Amniotic stem cell (primary cell): Measurements from ENCODE around the gene BMP7.

Experiments
- DNase-seq: peaks from one replicate; lab custom pipeline; 2025; lab: John Stamatoyannopoulos, UW

The BMP7 gene

GRCh38 chr20:57266291-57267157, at the start of gene BMP7:
BMP7 (minus strand) TSS chr20:57266641; CDS start chr20:57266122, 519 bp downstream.
- no peak for DNase-seq

DNA sequence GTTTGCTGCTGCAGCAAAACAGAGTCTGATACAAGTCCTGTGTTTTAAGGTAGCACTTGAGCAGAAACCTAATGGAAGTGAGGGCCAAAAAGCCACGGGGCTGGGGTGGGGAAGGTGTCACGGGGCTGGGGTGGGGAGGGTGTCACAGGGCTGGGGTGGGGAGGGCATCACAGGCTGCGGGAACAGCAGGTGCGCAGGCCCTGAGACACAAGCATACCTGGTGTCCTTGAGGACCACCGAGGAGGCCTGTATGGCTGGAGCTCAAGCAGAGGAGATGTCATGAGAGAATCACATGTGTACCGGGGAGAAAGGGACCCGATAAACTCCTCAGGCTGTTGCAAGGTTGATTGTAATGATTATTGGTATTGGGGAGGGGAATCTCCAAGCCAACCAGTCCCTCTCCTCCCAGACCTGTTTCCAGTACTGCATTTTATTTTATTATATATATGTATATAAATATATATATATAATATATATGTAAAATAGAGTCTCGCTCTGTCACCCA, 49.6 kb upstream of the BMP7 start:
- DNase-seq, result no peak

GRCh38 chr20:57315083-57315975, 48.9 kb upstream of the BMP7 start:
- no peak for DNase-seq

- no peak for DNase-seq
Measured at GRCh38 chr20:57313951-57314350, 47.5 kb upstream of the BMP7 start.

DNA sequence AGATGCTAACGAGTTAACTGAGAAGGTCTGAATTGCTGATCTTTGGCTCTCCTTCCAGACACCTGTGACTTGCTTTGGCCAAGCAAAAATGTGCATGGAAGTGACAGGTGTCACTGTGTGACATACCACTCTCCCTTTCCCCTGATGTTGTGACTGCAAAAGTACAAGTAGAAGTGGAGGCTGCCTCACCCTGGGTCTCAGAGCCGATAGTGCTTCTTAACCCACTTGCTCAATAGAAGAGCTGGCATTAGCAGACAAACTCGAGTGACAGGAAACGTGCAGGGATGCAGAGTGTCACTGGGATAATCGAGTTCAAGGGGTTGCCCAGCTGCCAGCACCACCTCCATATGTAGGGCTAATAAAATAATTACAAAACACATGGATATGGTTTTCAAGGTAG, 46.8 kb upstream of the BMP7 start:
- no peak for DNase-seq

DNA sequence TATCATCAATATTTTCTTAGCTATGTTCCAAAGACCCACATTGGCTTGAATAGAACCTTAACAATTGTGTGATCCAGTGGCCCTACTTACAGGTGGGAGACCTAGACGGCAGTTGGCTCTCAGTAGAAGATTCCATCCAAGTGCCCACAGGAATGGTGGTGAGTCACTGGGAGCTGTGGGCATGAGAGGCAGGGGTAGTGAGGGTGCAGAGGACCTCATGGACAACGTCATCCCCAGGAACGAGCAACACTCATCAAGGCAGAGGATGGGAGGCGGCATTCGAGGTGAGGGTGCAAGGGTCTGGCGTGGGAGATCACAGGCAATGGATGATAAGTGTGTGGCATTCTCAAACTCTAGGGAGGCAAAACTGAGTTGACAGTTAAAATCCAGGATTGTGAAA, 45.7 kb upstream of the BMP7 start:
- no peak for DNase-seq

GRCh38 chr20:57310821-57311514, 44.5 kb upstream of the BMP7 start:
- DNase-seq, result no peak

DNA sequence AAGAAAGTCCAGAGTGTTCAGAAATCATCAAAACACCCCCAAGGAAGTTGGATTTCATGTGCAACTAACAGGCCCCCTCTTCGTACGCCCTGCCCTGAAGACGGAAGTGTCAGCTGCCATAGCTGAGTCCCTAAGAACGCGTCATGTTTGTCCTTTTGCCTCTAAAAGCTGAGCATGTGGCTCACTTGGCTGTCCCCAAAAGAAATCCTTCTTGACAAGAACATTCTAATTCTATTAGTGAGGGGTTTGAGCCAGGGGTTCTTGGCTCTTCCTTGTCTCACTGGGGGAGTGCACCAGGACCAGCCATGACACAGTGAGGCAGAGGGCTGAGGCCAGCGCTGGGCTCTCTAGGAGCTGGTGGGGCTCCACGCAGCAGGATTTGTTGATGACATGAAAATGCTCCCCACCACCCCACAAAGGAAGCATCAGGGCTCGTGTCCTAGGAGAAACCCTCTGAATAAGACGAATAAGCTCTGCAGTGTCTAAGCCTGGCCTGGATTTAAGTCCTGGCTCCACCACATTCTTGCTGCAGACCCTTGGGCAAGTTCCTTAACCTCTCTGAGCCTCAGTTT, 43.2 kb upstream of the BMP7 start:
- DNase-seq, result no peak

- DNase-seq, result no peak
Measured at GRCh38 chr20:57308451-57309271, 42.2 kb upstream of the BMP7 start.

DNA sequence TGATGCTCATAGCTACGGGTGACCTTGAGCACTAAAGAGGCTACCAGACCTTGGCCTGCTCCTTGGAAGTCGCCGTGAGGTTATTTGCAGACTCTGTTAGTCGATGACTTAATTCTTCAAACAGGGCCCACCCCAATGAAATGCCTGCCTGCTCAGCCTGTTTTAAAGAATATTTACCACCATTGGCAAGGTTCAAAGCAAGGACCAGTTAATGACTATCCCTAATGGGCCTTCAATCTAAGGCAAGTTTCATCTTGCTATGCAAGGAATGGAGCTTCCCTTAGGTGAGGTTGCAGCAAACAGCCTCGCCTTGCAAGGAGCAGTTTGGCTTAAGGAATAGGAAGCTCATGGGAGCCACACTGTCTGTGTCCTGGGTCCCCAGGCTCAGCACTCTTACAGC, 40.3 kb upstream of the BMP7 start:
- DNase-seq, result no peak

- DNase-seq, result no peak
Measured at GRCh38 chr20:57301026-57301425, 34.6 kb upstream of the BMP7 start.

DNA sequence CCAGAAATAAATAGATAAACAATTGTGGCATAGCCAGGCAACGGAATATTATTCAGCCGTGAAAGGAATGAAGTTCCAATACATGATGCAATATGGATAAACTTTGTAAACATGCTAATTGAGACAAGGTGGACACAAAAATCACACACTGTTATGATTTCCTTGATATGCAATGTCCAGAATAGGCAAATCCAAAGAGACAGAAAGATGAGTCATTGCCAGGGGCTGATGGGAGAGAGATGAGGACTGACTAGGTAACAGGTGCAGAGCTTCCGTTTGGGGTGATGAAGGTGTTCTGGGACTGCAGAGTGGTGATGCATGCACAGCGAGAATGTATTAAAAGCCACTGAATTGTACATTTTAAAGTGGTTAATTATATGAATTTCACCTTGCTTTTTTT, 32.0 kb upstream of the BMP7 start:
- DNase-seq, result no peak

DNA sequence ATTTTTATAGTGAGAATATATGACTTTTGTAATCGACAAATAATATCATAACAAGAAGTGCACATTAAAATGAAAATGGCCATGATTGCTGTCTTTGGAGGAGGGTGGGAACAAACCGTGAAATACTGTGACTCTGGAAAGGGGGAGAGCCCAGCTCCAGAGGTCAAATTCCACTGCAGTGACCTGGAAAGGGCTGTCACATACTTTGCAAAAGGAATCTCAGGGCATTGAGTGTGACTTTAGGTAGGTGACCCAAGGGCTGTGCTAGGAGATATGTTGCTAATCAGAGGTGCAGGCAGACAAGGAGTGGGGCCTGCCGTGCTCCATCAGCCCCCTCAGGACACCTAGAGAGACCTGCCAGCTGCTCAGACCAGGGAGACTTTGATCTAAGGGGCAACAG, 28.1 kb upstream of the BMP7 start:
- no peak for DNase-seq

GRCh38 chr20:57293995-57294394, 27.6 kb upstream of the BMP7 start:
- DNase-seq, result no peak

DNA sequence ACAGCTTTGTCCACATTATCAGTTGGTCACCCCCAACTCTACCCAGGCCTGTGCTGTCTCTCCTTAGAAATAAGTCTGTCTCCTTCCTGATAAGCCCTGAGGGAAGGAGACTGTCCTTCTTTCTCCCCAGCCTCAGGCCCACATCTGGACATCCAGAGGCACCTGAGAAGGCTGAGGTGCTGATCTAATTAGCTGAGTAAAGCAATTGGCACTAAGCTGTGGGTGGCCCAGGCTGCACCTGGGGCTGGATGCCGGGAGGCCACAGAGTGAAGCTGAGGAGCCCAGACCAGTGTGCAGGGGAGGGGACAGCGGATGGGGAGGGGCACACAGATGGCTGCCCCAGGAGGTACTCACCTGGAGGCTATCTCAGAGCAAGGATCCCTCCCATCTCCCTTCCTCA, 26.2 kb upstream of the BMP7 start:
- DNase-seq, result no peak

DNA sequence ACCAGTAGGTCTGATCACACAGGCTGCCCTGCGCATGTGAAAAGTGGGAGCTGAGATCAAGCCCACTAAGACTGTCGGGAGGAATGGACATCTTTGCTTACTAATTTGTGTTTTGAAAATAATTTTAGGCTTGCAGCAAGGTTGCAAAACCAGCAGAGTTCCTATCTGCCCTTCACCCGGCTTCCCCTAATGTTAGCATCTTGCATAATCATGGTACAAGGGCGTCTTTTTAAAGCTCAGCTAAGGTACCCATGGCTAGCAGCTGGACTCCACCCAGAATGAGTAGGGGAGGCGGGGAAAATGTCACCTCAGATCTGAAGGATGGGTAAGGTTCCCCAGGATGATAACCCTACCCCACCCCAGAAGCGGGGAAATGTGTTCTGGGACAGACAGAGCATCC, 25.3 kb upstream of the BMP7 start:
- no peak for DNase-seq

GRCh38 chr20:57291003-57291402, 24.6 kb upstream of the BMP7 start:
- no peak for DNase-seq

DNA sequence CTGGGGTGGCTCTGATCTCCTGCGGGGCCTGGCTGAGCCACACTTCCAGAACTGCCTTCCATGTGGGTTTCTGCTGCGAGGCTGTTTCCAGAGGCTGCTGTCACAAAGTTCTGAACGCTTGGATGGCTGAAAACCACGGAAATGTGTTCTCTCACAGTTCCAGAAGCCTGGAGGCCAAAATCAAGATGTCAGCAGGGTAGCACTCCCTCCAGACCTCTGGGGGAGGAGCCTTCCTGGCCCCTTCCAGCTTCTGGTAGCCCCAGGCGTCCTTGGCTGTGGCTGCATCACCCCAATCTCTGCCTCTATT, 23.7 kb upstream of the BMP7 start:
- no peak for DNase-seq

DNA sequence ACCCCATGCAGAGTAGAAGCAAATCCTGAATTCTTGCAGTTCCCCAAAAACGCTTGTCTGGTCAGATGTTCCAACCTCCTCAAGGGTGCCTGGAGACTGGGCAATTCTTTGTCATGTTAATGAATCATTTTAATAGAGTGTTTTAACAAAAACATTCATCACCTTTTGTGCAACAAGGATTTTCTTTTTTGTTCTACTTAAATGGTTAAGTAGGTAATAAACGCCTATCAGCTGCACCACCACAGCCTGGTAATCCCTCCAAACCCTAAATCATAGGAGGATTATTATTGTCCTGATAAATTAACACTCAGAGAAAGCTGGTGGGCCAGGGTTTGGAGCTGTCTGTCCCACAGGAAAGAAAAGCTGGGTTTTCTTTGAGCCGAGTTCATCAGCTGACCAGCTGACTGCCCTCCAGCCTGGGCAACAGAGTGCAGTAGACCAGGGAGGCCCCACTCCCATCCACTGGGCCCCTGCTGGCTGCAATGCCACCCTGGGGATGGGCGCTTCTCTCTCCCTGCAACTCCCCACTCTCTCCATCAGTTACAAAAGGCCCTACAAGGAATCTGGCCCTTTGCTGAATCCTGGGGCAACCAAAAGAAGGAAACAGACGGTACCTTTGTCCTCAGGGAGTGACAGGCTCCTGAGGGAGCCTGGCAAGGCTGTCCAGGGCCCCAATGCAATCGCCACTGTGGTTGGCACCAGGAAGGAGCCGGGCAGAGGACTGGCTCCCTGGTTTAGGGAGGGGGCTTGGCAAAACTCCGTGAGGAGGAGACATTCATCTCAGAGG, 23.1 kb upstream of the BMP7 start:
- DNase-seq, result no peak

GRCh38 chr20:57288651-57289277, 22.3 kb upstream of the BMP7 start:
- no peak for DNase-seq
